GM21423 (cell line): ENCODE data around the gene PROK2.

ENCODE experiments used
- ATAC-seq: cut with Tn5 transposase; IDR thresholded peaks from one replicate; pipeline ENCODE4 v1.9.1; 2021; ENCODE audit warnings: mild to moderate bottlenecking, moderate library complexity; ENCODE audit not compliant: unreplicated experiment

Gene PROK2

DNA sequence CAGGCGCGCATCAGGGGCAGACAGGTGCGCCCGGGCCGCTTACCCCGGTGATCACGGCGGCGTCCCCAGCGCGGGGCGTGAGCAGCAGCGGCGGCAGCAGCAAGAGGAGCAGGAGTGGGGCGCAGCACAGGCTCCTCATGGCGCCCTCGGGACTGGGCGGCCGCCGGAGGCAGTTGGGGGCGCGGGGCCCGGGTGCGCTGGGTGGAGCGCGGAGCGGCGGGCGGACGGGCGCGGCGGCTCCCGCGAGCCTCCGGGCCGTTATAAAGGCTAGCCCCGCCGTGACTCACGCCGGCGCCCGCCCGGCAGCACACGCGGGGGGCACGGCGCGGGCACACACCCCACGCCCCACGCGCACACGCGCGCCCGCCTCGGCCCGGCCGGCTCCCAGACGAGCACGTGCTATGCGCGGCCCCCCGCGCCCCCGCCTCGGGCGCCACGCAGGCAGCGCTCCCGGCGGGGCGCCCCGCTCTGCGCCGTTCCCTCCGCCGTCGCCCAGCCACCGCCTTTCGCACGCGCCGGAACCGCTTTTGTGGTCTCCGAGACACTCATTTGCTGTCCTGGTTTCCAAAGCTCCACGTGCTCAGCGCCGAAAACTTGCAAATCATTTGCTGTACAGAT is at the start of gene PROK2:
PROK2 (minus strand) TSS at position 235 of the 618 bp plus-strand sequence; CDS start at position 139, 96 bp downstream.
- no peak for ATAC-seq

DNA sequence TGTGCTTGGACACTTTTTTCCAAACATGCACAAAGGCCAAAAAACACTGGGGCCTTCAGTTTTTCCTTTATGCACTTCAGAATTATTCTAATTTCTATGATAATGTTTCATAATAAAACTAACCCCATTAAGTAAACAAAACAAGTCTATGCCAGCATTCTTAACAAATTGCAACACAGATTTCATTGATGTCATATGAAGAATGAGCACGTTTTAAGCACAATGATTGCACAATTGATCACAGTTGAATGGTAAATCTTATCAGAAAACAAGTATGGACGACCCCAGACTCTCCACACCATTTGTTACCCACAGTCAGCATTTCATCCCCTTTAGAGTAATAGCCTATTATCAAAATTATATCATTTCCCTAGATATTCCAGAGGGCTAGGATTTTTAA is 46.7 kb upstream of the PROK2 start:
- ATAC-seq, result no peak

DNA sequence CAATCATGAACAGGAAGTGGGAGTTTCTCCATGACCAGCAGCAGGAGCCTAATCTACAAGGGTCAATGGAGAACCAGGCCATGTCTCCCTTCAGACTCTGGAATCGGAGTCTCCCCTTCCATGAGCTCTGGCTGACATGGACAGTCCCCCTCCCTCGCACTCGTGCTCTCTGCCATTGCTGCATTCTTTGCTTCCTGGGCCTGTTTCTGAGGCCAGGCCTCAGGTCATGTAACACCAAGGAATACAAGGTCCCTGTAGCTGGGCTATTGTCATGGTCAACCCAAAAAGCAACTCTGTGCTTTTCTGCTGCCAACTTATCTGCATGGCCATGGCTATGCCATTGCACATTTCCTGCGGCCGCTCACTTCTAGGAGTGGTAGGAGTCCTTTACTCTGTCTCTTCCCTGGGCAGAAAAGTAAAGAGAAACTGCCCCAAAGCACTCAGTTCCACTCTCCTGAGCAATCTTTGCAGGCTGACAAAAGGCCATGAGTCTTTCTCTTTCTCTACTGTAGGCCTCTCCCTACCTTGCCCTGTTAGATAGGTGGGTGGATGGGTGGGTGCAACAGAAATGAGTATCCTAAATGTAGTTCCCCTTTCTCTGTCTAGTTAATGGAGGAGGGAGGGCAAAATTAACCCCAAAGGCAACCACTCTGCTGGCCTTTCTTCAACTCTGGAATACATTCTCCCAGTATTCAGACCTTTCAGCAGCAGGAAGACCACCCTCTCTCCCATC is 40.8 kb upstream of the PROK2 start:
- ATAC-seq, result no peak

- ATAC-seq, result no peak
These were observed 36.2 kb upstream of the PROK2 start for GRCh38 chr3:71821116-71821515.

DNA sequence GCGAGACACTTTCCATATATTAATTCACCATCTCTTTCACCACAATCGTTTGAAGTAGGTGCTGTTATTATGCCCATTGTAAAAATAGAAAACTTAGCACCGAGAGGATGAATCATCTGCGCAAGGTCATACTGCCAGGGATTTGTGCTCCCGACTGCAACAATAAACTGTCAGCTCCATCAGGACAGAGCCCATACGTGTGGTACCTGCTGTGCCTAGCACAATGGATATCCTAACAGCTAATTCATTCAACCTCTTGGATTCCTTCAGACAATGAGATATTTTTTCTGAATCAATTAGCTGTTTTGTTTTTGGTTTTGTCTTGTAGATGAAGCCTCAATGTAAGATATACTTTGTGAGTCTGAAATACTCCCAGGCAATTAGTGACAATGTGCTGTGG is 32.3 kb upstream of the PROK2 start:
- ATAC-seq, result no peak

DNA sequence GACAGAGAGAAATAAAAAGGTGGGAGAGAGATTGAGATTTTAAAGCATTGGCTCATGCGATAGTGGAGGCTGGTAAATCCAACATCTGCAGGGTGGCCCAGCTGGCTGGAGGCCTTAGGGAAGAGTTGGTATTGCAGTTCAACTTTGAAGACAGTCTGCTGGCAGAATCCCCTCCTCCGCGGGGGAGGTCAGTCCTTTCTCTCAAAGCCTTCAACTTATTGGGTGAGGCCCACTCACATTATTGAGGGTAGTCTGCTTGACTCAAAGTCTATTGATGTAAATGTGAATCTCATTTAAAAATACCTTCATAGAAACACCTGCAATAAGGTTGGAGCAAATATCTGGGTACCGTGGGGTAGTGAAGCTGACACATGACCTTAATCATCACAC is 31.8 kb upstream of the PROK2 start:
- ATAC-seq, result no peak

- ATAC-seq, result no peak
These were observed 30.6 kb upstream of the PROK2 start for GRCh38 chr3:71815340-71816067.

GRCh38 chr3:71813704-71814103 is 28.8 kb upstream of the PROK2 start:
- no peak for ATAC-seq

DNA sequence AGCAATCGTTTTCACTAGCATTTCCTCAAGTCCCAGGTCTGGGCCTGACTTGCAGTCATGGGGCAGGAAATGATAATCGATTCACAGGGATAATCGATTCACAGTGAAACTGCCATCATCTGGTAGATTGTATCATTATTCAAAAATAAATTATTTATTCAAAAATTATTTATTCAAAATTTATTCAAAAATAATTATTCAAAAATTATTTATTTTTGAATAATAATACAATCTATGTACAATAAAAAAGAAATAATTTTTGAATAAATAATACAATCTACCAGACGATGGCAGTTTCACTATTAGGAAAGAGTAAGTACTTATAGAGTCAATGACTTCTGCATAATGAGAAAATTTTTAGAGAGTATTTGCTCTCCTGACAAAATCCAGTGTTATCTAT is 28.1 kb upstream of the PROK2 start:
- no peak for ATAC-seq

DNA sequence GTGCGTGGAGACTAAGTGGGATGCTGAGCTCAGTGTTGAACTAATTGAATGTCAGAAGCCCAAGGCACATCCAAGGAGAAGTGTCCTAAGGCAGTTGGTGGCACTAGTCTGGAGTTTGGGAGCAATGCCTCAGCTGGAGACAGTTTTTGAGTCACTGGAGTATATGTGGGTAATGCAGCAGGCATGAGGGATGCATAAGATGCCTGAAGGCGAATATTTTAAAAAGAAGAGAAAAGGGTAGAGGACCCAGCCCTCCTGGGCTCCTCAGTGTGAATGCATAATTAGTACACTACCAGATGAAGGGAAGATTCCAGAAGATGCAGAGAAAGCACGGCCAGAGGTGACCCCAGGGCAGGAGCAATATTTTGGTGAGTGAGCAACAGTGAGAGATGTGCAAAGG is 25.1 kb upstream of the PROK2 start:
- ATAC-seq, result no peak

DNA sequence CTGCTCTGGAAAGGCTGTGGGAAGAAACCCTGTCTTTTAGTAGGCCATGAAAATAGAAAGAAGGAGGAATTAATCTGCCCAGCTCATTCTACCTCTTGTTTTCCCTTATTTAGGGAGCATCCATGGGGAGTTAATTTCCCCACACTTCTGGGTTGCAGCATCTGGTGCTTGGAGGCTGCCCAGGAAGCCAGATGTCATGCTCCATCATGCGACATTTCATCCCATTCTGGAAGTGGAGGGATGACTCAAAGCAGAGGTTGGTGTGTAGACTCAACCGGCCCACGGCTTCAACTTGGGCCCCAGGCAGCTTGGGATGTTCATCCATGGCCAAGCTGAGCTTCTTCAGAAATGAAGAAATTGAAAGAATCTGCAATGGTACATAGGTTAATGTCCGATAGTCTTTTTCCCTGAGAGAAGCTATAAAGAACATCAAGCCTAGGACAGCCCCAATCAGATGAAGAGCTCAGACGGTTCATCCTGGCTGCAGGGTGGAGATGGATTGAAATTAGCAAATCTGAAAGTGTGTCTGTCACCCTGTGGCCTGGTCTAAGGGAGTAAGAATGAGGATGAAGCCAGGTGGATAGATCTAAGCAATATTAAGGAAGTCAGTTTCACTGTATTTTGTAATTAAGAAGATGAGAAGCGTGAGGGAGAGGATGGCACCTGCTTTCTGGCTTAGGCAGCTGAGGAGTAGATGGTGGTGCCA is 24.5 kb upstream of the PROK2 start:
- no peak for ATAC-seq

DNA sequence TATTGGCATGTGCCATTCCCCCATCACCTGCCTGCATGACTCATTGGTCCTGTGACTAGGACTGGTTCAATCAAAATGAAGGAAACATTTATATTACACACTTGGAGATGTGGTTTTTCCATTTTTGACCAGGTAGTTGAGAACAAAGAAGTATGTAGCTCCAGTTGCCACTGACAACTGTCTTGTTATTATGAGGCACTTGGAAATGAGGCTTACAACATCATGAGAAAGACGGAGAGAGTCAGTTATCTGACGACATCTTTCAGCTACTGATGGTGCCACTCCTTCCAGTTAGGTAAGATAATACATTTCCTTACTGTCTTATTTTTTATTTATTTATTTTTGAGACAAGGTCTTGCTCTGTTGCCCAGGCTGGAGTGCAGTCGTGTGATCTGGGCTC is 21.8 kb upstream of the PROK2 start:
- ATAC-seq, result no peak

- ATAC-seq, result no peak
These were observed 20.7 kb upstream of the PROK2 start for GRCh38 chr3:71805691-71806090.

DNA sequence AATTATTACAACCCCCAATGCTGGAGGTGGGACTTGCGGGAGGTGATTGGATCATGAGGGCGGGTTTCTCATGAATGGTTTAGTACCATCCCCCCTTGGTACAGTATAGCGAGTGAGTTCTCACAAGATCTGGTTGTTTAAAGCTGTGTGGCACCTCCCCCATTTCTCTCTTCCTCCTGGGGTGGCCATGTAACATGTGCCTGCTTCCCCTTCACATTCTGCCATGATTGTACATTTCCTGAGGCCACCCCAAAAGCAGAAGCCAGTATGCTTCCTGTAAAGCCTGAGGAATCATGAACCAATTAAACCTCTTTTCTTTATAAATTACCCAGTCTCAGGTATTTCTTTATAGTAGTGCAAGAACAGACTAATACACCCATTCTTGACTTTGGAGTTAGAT is 20.3 kb upstream of the PROK2 start:
- ATAC-seq, result no peak

- no peak for ATAC-seq
These were observed 18.3 kb upstream of the PROK2 start for GRCh38 chr3:71803248-71803647.

DNA sequence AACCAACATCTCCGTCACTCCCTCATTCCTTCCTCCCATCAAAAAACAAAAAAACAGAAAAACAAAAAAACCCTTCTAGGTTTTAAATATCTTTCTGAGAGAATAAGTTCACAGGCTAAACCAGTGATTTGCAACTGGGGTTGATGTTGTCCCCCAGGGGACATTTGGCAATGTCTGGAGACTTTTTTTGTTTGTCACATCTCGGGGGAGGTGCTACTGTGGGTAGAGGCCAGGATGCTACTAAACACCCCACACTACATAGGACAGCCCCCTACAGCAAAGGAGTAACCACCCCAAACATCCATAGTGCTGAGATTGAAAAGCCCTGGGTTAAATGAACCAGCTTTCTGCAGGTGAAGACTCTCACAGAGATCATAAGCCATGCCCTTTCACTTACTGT is 17.0 kb upstream of the PROK2 start:
- ATAC-seq, result no peak

DNA sequence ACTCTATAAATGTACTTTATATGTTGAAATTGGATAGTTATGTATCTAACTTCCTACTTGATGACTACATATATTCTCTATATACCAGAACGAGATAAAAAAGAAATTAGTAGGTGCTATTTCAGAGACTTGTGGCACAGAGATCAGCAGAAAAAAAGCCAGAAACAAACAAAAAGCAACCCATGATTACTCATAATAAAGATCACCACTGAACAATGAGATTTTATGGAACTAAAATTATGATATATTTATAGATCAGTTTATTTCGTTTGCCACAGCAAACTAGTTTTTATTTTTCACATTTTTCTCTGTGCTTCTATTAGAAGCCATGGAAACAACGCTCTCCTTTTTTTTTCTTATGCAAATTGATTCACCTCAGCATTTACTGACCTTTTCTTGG is 15.1 kb upstream of the PROK2 start:
- ATAC-seq, result no peak

DNA sequence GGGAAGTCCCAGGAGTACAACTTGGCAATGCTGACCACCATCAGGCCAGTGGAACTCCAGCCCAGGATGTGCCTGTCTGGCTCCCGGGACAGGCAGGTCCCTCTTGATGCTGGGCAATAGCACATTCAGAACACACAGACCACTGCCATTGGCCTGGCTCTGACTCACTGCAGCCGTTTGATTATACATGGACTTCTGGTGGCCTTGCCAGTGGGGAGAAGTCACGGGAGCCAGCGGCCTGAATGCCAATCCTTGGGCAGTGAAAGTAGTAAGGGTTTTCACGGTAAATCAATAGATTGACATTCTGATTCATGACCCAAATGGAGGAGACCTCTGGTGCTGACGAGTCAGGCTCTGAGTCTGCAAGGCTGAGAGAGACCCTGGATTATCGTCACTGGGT is 12.5 kb upstream of the PROK2 start:
- ATAC-seq, result no peak

GRCh38 chr3:71796290-71796689 is 11.3 kb upstream of the PROK2 start:
- ATAC-seq, result no peak

- ATAC-seq, result no peak
These were observed 6.7 kb upstream of the PROK2 start for GRCh38 chr3:71791634-71792033.

DNA sequence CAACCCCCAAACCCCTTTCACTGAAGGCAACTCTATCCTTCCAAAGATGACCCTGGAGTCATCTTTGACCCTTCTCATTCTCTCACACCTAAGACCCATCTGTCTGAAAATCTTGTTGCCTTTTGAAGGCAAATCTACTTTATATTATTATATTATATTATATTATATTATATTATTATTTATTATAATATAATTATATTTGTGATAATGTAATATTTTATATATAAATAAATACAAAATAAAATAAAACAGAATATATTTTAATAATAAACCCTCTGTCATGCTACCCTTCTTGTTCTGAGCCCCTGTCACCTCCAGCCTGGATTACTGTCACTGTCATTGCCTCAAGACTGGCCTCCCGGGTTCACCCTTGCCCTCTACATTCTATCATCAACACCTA is 5.0 kb upstream of the PROK2 start:
- no peak for ATAC-seq
